ENCODE results near the gene IMMP2L.

Gene IMMP2L

DNA sequence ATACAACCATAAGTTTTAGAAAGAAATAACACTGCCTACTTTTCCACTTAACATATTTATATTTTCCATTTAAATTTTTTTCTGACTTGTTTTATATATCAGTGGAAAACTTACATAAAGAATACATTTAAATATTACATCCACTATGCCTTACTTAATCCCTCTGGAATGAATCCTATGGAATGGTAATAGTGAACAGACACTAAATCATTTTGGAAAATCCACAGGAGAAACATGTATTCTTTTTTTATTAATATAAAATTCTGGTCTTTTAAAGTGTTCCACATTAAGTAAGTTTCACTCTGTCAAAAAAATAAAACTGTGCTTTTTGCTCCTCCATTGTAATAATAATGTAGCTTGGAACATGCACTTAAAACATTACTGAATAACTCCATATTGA, 708.1 kb downstream of the IMMP2L start:
- Mint-ChIP-seq H3K4me3 (no peak overlapping the region), H3K36me3 (no peaks in the 10 kb centered on the region), H3K4me1 (no peaks in the 10 kb centered on the region), H3K9me3 (no peaks in the 10 kb centered on the region), H3K27ac (no peak overlapping the region), H3K27me3 (no peaks in the 10 kb centered on the region)
- ATAC-seq (replicated peaks) (no peak), DNase-seq (no peak)

DNA sequence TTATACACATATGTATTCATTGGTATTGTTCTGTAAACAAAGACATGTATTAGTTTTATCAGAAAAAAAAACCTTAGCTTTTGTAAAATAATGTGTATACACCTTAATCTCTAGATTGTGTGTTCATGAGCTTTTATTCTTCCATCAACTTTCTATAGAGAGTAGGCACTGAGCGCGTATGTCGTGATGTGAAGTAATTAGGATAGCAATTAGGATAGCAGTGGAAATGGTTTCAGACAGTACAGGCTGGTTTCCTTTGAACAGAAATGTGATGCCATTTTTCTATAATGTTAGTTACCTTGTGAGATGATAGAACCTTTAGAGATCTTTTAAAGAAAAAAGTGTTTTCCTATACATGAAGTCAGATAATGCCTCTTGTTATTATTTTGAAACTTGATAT, 709.0 kb downstream of the IMMP2L start:
- no peaks in the 10 kb centered on the region for H3K9me3 Mint-ChIP-seq
- no peak for ATAC-seq (replicated peaks)
- no peak overlapping the region for H3K27ac Mint-ChIP-seq
- H3K36me3 Mint-ChIP-seq: peaks cover 0 to 5% of the 10 kb centered on the region in 2 donors
- no peak for DNase-seq
- H3K27me3 Mint-ChIP-seq: no peaks in the 10 kb centered on the region
- H3K4me1 Mint-ChIP-seq: no peaks in the 10 kb centered on the region
- no peak overlapping the region for H3K4me3 Mint-ChIP-seq

DNA sequence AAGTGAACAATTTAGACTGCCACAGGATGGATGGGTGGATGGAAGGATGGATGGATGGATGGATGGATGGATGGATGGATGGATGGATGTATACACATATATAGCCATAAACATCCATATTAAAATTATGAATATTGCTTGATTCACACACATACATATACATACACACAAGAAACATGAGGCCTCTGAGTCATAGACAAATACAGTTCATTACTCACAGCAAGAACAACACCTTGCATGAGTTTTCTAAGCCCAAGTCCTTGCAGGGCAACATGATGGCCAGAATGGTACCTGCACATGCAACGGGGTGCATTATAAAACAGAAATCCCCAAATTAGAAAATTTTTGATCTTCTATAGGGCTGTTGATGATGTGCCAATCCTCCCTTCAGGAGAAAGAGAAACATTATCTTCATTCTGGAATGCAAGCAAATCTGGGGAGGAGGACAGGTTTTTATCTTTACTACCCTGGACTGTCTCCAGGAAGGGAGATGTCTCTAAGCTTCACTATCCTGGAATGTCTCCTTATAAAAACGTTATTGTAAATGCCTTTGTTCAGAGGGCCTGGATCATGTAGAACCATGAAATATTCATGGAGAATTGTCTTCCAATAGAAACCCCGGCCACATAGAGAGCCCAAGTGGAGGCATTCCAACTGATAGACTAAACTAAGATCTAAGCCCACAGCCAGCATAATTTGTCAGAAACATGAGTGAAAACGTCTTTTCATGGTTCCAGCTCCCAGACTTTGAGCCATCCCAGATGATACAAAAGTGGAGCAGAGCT, 709.9 kb downstream of the IMMP2L start:
- H3K9me3 Mint-ChIP-seq: no peaks in the 10 kb centered on the region
- DNase-seq: no peak
- no peaks in the 10 kb centered on the region for H3K4me1 Mint-ChIP-seq
- no peak overlapping the region for H3K4me3 Mint-ChIP-seq
- H3K36me3 Mint-ChIP-seq: peaks cover 0 to 5% of the 10 kb centered on the region in 2 donors
- no peak overlapping the region for H3K27ac Mint-ChIP-seq
- no peaks in the 10 kb centered on the region for H3K27me3 Mint-ChIP-seq
- ATAC-seq (replicated peaks): no peak

DNA sequence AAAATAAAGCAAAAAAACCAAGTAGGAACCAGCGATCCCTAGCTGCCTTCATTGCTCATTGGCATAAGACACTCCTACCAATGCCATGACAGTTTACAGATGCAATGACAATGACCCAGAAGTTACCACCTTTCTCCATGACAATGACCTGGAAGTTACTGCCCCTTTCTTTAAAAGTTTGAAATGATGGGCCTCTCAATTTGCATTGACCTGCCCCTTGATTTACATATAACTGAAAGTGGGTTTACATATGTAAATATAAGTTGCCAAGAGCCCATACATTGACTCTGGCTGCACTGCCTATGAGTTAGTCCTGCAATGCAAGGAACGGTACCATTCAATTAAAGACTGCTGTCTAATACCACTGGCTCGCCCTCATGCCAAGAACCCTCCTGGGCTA, 712.1 kb downstream of the IMMP2L start:
- no peaks in the 10 kb centered on the region for H3K9me3 Mint-ChIP-seq
- H3K27me3 Mint-ChIP-seq: no peaks in the 10 kb centered on the region
- ATAC-seq (replicated peaks): no peak
- H3K4me3 Mint-ChIP-seq: no peak overlapping the region
- no peak for DNase-seq
- H3K36me3 Mint-ChIP-seq: peaks cover 0 to 5% of the 10 kb centered on the region in 2 donors
- no peaks in the 10 kb centered on the region for H3K4me1 Mint-ChIP-seq
- no peak overlapping the region for H3K27ac Mint-ChIP-seq

DNA sequence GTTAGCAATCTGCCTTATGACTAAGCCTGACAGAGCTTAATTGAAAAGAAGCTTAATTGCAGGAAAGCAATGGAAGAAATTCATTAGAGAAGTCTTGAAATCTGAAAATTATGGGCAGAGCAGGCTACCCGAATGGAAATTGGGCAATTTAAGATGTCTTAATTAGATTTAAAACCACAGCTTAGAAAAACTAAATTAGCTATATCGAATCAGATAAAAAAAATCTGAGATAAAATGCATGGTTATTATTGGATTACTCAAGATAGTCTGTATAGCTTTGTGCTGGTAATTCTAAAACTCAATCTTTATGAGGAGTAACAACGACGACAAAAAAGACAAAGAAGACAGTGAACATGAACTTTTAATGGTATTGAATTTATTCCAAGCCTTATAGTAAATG, 719.5 kb downstream of the IMMP2L start:
- H3K36me3 Mint-ChIP-seq: no peaks in the 10 kb centered on the region
- no peaks in the 10 kb centered on the region for H3K4me1 Mint-ChIP-seq
- H3K4me3 Mint-ChIP-seq: no peak overlapping the region
- no peaks in the 10 kb centered on the region for H3K9me3 Mint-ChIP-seq
- ATAC-seq (replicated peaks) (no peak), DNase-seq (no peak)
- H3K27ac Mint-ChIP-seq: no peak overlapping the region
- no peaks in the 10 kb centered on the region for H3K27me3 Mint-ChIP-seq

DNA sequence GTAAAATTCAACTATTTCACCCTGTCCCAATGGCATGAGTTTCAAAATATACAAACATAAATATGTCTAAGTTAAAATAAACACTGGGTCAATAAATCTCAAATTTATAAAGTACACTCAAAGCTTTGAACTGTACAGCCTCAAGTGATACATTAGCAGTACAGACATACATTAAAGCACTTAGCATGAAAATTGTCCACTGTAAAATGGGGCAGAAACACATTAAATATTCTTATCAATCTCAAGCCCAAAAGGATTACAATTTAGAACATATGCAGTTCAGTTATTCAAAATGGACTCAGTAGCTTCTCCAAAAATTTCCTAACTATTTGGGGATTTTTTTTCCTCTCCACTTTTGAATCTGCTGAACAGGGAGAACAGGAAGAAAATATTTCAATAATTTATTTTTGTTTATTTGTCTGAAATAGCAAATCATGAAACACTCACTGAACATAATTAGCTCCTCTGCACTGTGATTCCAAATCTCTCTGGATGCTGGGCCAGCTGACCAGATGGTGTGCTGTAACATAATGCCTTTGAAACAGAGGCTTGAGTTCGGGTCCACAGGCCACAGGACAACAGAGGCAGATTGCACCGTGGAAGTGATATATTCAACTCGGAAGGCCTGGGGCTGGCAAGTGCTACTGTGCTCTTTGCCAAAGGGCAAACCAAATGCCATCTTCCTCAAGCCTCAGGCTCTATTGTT, 720.3 kb downstream of the IMMP2L start:
- DNase-seq (no peak), ATAC-seq (replicated peaks) (no peak)
- Mint-ChIP-seq H3K9me3 (peaks cover 0 to 2% of the 10 kb centered on the region in 2 donors), H3K27ac (no peak overlapping the region), H3K36me3 (no peaks in the 10 kb centered on the region), H3K4me1 (no peaks in the 10 kb centered on the region), H3K4me3 (no peak overlapping the region), H3K27me3 (no peaks in the 10 kb centered on the region)

DNA sequence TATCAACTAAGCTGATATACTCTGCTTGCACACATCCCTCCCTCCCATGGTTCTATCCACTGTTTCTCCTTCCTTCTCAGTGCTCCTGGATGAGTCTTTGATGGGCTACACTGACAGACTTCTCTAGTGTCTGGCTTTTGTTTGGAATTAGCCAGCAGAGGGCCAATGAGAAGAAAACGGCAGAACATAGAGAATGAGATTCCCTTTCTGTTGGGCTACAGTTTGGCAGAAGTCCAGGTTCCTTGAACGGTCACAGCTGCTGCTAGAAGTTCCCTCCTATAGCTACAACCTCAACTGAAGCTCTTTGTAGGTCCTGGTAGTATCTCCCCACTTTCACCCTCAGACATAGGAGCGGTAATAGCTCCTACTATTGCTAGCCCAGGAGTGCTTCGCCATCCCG, 722.4 kb downstream of the IMMP2L start:
- Mint-ChIP-seq H3K4me1 (no peaks in the 10 kb centered on the region), H3K4me3 (no peak overlapping the region), H3K27ac (no peak overlapping the region), H3K36me3 (peaks cover 2 to 3% of the 10 kb centered on the region in 2 donors), H3K27me3 (no peaks in the 10 kb centered on the region), H3K9me3 (peaks cover 0 to 2% of the 10 kb centered on the region in 2 donors)
- DNase-seq (no peak), ATAC-seq (replicated peaks) (no peak)

DNA sequence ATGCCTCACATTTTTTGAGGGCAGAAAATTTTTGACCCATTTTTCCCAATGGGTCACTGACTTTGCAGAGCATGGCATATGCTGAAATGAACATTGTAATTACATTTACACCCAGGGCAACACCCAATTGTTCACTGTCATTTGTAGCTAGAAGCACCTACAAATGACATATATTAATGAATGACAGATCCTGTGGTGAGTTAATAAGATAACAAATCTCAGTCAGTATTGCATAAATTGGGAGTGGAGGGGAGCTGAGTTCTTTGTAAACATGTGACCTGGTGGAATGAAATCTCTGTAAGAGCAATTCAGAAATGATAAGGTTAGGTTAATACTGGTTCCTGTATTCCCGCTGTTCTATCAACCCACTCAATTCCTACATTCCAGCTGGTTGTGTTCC, 726.4 kb downstream of the IMMP2L start:
- ATAC-seq (replicated peaks) (no peak), DNase-seq (no peak)
- Mint-ChIP-seq H3K27me3 (no peaks in the 10 kb centered on the region), H3K36me3 (peaks cover 2 to 3% of the 10 kb centered on the region in 2 donors), H3K9me3 (peaks cover 0 to 2% of the 10 kb centered on the region in 2 donors), H3K27ac (no peak overlapping the region), H3K4me1 (no peaks in the 10 kb centered on the region), H3K4me3 (no peak overlapping the region)

DNA sequence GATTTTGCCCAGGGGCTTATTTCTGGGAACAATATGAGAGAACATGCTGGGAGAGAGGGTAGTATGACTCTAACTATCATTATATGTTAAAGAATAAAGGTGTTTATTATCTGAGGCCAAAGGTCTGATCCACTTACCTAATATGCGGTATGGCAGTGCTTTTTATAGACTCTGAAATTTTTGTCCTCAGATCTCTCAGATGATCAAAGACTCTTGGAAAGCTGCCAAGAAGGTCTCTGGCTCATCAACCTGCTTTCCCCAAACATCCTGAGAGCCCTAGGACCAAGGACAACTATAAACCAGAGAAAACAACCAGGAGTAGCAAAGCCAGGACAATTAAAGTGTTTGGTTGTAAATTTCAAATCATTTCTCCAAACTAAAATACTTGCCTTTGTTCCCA, 727.1 kb downstream of the IMMP2L start:
- no peak for ATAC-seq (replicated peaks)
- Mint-ChIP-seq H3K27me3 (no peaks in the 10 kb centered on the region), H3K4me1 (no peaks in the 10 kb centered on the region), H3K4me3 (no peak overlapping the region), H3K36me3 (peaks cover 2 to 3% of the 10 kb centered on the region in 2 donors), H3K9me3 (peaks cover 0 to 2% of the 10 kb centered on the region in 2 donors), H3K27ac (no peak overlapping the region)
- DNase-seq: no peak

DNA sequence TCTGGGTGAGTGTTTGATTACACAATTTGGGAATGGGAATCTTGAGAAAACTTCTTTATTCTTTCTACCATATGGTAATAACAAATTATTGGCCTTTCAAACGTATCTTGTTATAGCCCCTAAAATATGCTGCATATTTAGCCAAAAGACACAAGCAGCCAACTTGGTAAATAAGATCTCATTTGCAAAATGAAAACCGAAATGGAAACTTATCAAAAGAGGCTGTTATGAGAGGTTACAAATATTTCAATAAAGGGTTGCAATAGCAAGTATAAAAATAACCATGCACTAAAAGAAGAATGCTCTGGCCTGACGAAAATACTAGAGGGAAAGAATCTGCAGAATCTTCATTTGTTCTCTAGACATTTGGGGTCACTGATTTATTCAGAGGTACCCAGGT, 730.9 kb downstream of the IMMP2L start:
- no peak for ATAC-seq (replicated peaks)
- no peak for DNase-seq
- Mint-ChIP-seq H3K36me3 (peaks cover 2% of the 10 kb centered on the region in 2 donors), H3K4me3 (no peak overlapping the region), H3K4me1 (no peaks in the 10 kb centered on the region), H3K27me3 (no peaks in the 10 kb centered on the region), H3K27ac (no peak overlapping the region), H3K9me3 (no peaks in the 10 kb centered on the region)

DNA sequence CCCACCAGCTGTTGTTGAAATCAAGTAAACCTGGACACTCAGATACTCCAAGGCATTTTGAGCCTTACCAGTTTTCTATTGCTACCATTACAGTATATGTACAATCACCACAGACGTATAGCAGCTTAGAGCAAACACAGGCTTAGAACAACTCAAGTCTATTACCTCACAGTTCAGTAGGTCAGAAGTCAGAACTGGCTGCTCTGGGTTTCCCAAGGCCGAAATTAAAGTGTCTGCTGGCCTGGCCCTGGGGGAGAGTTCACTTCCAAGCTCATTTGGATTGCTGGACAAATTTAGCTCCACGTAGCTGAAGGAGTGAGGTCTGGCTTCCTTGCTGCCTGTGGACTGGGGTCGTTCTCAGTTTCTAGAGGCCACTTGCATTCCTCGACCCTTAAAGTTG, 731.5 kb downstream of the IMMP2L start:
- ATAC-seq (replicated peaks): no peak
- no peak for DNase-seq
- Mint-ChIP-seq H3K36me3 (no peaks in the 10 kb centered on the region), H3K9me3 (no peaks in the 10 kb centered on the region), H3K27me3 (no peaks in the 10 kb centered on the region), H3K4me1 (no peaks in the 10 kb centered on the region), H3K27ac (no peak overlapping the region), H3K4me3 (no peak overlapping the region)

DNA sequence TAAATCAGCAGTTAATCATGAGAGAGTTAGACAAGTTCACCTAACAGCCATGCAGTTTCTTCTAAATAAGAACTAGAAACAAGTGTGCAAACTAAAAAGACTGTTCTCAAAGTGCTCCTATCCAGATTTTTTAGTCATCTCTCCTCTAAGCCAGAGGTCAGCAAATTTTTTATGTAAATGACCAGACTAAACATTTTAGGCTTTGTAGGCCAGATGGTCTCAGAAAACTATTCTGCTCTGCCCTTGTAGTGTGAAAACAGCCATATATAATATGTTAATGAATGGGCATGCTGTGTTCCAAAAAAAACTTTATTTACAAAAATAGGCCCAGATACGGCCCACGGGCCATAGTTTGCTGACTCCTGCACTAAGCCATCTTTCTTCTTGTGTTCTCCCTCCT, 734.4 kb downstream of the IMMP2L start:
- Mint-ChIP-seq H3K27me3 (no peaks in the 10 kb centered on the region), H3K4me3 (no peak overlapping the region), H3K4me1 (peaks cover 0 to 1% of the 10 kb centered on the region in 2 donors), H3K9me3 (no peaks in the 10 kb centered on the region), H3K36me3 (no peaks in the 10 kb centered on the region), H3K27ac (no peak overlapping the region)
- DNase-seq: no peak
- no peak for ATAC-seq (replicated peaks)

DNA sequence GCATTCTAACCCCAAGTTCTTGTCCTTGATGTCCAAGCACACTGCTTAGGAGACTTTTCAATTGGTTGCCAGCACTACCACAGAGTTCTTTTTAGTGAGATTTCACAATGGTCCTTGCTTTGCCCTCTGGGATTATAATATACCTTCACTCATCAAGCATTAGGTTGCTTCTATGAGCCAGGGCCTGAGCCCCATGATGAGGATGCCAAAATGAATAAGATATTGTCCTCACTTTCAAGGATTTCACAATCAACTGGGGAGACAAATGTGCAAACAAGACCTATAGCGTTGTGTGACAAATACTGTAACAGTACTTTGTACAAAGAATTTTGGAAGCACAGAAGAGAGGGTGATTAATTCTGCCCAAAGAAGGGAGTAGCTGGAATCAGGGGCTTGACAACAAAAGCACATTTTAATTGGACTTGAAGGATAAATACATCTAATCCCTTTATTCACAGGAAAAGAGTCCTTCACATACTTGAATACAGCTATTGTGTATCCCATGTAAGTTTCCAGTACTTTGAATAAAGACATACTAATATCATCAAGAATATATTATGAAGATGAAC, 734.9 kb downstream of the IMMP2L start:
- no peaks in the 10 kb centered on the region for H3K9me3 Mint-ChIP-seq
- ATAC-seq (replicated peaks) (no peak), DNase-seq (no peak)
- H3K27ac Mint-ChIP-seq: no peak overlapping the region
- H3K36me3 Mint-ChIP-seq: no peaks in the 10 kb centered on the region
- no peak overlapping the region for H3K4me3 Mint-ChIP-seq
- H3K27me3 Mint-ChIP-seq: no peaks in the 10 kb centered on the region
- H3K4me1 Mint-ChIP-seq: peaks cover 0 to 1% of the 10 kb centered on the region in 2 donors

DNA sequence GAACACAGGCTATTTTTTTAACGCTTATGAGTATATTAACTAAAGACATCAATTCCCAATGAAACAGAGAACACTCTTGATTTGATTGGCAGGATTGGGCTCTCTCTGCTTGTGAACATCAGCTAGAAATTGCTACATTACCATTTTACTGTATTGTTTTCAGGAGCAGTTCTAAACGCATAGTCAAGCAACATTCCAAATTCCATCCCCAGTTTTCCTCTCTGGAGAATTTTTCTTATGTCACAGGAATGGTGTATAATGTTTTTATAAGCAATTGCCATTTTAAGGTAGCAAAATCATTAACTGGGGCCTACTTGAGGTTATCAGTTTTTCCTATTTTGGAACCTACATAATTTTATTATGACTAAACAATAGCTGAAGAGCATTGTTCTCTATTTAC, 748.3 kb downstream of the IMMP2L start:
- Mint-ChIP-seq H3K27me3 (no peaks in the 10 kb centered on the region), H3K9me3 (peaks cover 3 to 4% of the 10 kb centered on the region in 2 donors), H3K36me3 (peaks cover 3 to 4% of the 10 kb centered on the region in 2 donors), H3K4me3 (no peak overlapping the region), H3K27ac (no peak overlapping the region), H3K4me1 (peaks cover 0 to 2% of the 10 kb centered on the region in 2 donors)
- DNase-seq: no peak
- ATAC-seq (replicated peaks): no peak

DNA sequence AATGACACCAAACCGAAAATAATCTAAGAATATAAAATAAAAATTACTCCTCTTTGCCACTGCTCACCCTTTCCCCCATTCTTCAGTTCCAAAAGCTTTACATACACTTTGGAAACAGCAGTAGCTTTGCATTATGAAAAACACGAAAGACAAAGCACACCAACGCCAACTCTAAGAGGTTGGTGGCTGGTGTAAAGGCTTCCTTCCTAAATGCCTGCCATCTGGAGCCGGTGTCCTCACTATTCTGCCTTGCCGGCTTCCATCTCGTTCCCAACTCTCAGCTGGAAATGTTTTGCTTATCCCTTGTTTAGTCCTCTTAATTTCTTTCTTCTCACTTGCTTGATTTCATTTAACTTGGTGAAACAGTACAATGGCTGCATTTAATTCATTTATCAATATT, 752.5 kb downstream of the IMMP2L start:
- Mint-ChIP-seq H3K27ac (no peak overlapping the region), H3K4me3 (no peak overlapping the region), H3K36me3 (no peaks in the 10 kb centered on the region), H3K9me3 (no peaks in the 10 kb centered on the region), H3K4me1 (peaks cover 0 to 2% of the 10 kb centered on the region in 2 donors), H3K27me3 (no peaks in the 10 kb centered on the region)
- no peak for DNase-seq
- ATAC-seq (replicated peaks): no peak

Data from stimulated activated naive B cell treated with anti-CD40 and anti-IgM and Interleukin-4, amounts not matched to agents 10 μg/mL and 1 μg/mL and 100 μg/mL, for 72 hours (primary cell).